8988T (cell line): Measurements from ENCODE around the gene ZNF888.
A peak's percentile ranks its signal among the peaks of the same experiment; 100 is the strongest.
"Not testable (repeated sequence)": the region's sequence is repeated elsewhere in the genome, so short reads cannot be mapped to it uniquely, and the experiment has no call there.

Experiments used
- DNase-seq: peaks from one replicate; pipeline ENCODE4 v3.0.0; 2011

ZNF888 gene

DNA sequence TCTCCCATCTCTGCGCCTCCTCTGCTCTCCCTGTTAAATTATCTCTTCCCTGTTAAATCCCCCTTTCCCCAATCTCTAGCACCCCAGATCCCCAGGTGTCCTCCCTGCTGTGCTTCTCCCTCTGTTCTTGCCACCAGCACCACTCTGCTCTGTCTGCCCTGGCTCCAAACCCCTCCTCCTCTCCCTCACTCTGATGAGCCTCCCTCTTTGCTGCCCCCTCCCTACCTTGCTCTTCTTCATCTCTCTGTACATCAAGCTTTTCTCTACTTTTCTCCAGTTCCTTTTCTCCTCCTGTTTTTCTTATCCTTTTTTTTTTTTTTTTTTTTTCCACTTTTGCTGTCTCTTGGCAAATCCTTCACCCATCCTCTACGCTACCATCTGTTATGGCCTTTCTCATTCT lies 18.3 kb upstream of the ZNF888 start:
- DNase-seq: not testable (repeated sequence)

DNA sequence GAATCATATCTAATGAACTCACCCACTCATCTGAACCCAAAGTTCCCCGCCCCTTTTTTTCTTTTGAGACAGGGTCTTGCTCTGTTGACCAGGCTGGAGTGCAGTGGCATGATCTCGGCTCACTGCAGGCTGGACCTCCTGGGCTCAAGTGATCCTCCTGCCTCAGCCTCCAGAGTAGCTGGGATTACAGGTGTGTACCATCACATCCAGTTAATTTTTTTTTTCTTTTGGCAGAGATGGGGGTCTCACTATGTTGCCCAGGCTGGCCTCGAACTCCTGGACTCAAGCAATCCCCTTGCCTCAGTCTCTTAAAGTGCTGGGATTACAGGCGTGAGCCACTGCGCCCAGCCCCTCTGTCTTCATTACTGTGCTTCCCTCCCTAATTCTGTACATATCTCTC lies 17.7 kb upstream of the ZNF888 start:
- DNase-seq: not testable (repeated sequence)

DNA sequence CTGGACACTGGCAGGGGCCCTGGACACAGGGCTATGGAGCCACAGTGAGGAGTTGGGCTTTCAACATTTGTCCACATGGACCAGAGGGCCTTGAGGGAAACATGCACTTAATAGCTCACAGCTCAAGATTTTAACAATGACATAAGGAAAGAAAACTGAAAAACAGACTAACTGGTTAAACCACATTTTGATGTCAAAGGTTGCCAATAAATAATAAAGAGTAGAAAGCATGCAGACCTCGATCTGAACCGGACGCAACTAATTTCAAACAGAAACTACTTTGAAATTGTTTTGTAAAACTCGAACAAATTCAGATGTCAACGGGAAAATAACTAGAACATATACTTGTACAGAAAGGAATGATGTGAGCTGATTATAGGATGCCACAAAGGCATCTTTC lies 15.5 kb upstream of the ZNF888 start:
- DNase-seq: no peak

DNA sequence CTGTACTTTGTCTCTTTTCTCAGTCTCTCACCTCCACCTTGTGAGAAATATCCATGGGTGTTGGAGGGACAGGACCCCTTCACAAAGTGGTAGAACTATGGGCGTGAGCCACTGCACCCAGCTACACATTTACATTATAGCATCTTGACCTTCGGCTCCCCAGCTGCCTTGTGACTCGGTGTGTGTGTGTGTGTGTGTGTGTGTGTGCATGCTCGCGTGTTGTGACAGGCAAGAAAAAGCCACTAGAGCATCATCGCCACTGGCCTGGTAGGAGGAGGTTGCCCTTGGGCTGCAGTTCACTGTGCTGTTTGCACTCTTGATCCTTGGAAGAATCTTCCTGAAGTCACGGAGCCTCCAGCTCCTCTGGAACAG lies 13.7 kb upstream of the ZNF888 start:
- DNase-seq: no peak

DNA sequence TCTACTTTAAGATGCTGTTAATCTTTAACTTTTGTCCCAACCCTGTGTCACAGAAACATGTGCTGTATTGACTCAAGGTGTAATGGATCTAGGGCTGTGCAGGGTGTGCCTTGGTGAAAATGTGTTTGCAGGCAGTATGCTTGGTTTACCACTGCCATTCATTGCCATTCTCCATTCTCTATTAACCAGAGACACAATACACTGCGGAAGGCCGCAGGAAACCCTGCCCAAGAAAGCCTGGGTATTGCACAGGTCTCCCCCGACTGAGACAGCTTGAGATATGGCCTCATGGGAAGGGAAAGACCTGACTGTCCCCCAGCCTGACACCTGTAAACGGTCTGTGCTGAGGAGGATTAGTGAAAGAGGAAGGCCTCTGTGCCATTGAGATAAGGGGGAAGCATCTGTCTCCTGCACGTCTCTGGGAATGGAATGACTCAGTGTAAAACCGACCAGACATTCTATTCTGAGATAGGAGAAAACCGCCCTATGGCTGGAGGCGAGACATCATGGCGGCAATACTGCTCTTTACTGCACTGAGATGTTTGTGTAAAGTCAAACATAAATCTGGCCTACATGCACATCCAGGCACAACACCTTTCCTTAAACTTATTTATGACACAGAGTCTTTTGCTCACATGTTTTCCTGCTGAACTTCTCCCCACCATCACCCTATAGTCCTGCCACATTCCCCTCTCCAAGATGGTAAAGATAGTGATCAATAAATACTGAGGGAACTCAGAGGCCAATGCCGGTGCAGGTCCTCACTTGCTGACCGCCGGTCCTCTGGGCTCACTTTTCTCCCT lies 13.1 kb upstream of the ZNF888 start:
- no peak for DNase-seq

DNA sequence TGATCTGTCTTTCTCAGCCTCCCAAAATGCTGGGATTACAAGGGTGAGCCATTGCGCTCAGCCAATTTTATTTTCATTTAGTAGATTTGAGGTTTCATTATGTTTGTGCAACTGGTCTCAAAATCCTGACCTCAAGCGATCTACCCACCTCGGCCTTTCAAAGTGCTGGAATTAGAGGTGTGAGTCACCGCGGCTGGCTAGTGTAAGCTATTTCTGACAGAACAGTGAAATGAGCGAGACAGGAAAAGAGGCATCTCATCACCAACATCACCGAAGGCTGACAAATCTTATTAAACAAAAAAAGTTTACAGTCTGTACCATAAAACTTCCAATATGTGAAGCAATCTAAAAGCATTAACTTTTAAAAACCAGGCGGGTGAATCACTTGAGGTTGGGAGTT lies 12.2 kb upstream of the ZNF888 start:
- no peak for DNase-seq

DNA sequence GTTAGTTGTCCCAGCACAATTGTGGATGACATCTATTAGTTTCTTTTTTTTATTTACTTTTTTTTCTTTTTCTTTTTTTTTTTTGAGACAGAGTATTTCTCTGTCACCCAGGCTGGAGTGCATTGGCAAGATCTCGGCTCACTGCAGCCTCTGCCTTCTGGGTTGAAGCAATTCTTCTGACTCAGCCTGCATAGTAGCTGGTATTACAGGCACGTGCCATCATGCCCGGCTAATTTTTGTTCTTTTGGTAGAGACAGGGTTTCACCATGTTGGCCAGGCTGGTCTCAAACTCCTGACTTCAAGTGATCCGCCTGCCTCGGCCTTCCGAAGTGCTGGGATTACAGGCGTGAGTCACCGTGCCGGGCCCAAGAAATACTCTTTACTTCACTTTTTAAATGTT lies 1.4 kb upstream of the ZNF888 start:
- DNase-seq: not testable (repeated sequence)

DNA sequence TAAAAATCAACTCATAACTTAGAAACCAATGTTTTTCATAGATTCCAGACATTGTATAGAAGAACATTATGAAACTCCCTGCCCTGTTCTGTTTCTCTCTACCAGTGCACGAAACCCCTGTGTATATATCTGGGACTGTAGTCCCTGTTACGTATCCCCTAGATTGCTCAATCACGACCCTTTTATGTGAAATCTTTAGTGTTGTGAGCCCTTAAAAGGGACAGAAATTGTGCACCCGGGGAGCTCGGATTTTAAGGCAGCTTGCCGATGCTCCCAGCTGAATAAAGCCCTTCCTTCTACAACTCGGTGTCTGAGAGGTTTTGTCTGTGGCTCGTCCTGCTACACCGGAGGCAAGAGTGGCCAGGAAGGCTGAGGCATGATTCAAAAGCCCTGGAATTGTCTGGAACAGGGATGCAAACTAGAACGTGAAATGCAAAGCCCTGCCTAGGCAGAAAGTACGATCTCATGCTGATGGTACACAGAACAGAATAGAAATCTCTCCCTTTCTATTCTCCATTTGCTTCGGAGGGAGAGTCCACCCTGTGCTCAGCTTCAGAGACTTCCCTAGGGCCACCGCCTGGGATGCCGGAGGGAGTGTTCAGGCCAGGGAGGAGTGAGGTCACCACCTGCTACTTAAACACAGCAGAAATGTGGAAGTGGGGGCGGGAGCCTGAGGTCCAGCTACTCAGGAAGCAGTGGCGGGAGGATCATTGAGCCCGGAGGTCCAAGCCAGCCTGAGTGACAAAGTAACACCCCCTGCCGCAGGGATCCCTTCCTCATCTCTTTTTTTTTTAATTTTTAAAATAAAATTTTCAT lies 758 bp upstream of the ZNF888 start:
- no peak for DNase-seq

DNA sequence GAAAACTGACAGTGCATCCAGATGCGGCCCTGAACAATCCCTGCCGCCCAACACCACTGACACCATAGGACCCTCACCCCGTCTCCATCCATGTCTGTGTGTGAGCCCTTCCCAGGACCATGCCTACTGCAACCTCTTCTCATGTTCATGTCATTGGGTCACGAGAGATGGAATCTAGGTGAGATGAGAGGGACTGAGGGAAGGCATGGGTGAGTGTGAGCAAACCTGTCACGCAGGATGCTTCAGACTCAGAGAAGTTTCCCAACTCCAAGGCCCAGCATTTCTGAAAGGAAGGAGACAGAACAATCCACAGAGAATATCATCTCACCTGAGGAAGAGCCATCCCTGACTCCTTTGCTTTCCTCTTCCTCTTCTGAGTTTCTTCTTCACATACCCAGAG lies 5.7 kb downstream of the ZNF888 start:
- no peak for DNase-seq

DNA sequence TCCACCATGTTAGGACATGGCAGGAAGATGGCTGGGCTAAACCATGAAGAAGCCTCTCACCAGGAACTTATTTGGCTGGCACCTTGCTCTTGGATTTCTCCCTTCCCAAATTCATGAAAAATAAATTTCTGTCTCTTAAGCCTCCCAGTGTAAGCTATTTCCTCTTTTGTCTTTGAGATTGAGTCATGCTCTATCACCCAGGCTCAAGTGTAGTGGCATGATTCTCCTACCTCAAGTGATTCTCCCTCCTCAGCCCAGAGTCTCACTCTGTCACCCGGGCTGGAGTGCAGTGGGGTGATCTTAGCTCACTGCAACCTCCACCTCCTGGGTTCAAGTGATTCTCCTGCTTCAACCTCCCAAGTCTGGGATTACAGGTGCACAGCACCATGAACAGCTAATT lies 12.6 kb downstream of the ZNF888 start:
- DNase-seq: no peak

DNA sequence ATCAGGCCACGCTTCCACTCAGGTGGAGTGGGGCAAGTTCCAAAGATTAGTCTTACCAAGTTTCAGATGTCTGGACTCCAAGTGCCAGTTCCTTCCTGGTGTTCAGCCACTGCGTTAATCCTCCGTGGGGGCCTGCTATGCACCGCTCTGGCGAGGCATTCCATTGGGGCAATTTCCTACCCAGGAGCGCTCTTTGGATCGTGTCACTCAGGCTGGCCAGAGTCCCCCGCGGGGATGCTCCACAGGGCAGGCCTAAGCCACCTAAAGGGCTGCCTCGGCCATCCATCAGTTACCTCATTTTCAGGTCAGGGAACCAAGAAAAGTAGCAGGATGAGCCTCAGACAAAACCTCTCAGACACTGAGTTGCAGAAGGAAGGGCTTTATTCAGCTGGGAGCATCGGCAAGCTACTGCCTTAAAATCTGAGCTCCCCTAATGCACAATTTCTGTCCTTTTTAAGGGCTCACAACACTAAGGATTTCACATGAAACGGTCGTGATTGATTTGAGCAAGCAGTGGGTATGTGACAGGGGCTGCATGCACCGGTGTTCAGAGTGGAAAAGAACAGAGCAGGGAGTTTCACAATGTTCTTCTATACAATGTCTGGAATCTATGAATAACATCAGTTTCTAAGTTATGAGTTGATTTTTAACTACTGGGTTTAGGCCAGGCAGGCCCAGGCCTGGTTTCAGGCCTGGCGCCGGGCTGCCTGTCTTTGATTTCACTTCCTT lies 19.0 kb downstream of the ZNF888 start:
- not testable (repeated sequence) for DNase-seq

DNA sequence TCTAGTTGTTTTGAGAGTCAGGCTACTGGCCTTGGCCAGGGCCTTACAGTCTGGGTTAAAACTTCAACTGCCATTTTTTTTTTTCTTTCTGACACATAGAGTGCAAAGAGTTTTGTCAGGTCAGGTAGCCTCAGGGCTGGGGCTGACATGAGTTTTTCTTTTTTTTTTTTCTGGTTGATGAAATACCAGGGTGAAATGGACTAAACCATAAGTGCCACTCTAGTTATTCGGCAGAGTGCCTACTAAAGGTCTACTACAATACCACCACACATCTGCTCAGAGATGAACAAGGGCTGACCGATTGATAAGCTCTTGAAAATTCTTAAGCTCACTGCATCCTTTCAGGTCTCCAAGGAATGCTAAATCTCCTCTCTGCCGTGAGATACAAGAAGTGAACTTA lies 21.4 kb downstream of the ZNF888 start:
- DNase-seq: no peak

DNA sequence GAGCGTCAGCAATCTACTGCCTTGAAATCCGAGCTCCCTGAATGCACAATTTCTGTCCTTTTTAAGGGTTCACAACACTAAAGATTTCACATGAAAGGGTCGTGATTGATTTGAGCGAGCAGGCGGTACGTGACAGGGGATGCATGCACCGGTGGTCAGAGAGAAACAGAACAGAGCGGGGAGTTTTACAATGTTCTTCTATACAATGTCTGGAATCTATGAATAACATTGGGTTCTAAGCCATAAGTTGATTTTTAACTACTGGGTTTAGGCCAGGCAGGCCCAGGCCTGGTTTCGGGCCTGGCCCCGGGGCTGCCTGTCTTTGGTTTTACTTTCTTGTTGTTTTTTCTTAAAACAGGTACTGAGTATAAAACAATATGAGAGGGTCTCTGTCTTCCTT lies 24.6 kb downstream of the ZNF888 start:
- not testable (repeated sequence) for DNase-seq

DNA sequence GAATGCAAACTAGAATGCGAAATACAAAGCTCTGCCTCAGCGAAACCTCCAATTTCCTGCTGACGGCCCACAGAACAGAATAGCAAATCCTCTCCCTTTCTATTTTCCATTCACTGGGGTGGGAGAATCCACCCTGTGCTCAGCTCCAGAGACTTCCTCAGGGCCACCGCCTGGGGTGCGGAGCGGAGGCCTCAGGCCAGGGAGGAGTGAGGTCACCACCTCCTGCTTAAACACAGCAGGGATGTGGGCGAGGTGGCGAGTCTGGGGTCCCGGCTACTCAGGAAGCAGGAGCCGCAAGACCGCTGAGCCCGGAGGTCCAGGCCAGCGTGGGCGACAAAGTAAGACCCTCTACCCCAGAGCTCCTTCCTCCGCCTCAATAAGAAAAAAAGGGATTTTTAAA lies 25.1 kb downstream of the ZNF888 start:
- DNase-seq: no peak

DNA sequence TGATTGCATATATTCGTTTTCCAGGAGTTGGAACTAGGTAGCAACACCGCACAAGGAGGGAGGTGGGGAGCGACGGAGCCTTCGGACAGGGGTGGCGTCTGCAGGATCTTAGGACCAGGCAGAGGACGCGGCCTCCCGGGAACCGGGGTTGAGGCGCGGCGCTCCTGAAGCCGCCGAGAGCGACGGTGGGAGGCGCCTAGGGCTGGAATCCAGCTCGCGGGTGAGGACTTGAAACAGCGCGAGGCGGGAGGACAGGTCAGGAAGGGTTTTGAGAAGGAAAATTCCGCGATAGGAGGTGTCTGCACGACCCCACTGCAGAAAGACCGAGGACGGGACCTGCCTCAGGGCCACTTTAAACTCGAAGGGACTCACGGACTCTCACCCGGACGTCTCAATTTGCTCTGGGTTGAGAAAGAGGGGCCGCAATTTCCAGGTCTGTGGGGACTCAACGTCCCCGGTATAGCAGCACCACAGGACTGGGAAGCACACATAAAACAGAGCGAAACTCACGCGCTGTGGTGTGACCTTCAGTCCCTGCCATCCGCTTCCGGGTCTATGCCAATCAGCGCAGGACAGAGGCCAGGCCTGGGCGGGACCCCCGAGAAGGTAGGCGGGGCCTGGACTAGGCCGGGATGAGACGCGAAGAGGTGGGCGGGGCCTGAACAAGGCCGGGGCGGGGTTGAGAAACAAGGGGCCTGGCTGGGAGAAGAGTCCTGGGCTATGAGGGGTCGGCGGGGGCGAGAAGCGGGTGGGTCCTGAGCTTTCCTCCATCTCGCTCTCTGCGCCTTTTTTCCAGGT lies 25.9 kb downstream of the ZNF888 start, which contains the start of gene ZNF320:
Gene ZNF320 (minus strand): TSS at position 498 of the 798 bp plus-strand sequence. CDS start 7,380 bp downstream, outside the sequence.
- peak; percentile 65 for DNase-seq

DNA sequence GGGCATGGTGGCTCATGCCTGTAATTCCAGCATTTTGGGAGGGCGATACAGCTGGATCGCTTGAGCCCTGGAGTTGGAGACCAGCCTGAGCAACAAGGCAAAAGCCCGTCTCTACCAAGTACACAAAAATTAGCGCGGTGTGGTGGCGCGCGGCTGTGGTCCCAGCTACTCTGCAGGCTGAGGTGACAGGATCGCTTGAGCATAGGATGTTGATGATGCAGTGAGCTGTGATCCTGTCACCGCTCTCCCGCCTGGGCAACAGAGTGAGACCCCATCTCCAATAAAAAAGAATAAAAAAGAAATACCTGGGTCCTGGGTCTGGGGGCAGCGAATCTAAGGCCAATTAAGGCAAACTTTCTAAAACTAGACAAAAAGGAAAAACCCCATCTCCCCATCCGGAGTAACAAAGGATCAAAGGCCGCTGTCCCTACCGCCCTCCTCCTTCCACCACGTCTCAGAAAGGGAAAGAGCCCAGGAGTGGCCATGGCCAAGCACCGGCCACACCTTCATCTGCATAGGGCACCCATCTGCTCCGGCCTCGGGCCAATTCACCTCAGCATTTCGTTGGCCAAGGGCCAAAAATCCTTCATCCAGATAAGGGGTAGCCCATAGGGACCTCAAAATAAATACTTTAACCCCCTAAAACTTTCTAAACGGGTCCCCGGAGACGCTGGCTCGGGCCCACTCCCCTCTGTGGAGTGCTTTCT lies 26.6 kb downstream of the ZNF888 start:
- DNase-seq: peak; percentile 10

DNA sequence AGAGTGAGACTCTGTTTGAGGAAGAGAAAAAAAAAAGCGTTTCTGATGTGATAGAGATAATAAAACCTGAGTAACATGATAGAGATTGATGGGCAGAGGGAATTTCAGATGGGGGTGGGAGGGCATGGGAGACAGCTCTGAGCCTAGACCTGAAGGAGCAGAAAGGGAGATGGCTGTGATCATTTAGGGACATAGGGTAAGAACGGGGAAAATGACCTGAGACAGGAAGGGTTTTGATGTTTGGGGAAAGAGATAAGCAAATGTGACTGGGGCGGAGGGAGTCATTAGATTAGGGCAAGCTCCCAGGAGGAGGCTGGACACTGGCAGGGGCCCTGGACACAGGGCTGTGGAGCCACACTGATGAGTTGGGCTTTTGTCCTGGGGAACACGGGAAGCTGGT lies 31.9 kb downstream of the ZNF888 start:
- DNase-seq: no peak

DNA sequence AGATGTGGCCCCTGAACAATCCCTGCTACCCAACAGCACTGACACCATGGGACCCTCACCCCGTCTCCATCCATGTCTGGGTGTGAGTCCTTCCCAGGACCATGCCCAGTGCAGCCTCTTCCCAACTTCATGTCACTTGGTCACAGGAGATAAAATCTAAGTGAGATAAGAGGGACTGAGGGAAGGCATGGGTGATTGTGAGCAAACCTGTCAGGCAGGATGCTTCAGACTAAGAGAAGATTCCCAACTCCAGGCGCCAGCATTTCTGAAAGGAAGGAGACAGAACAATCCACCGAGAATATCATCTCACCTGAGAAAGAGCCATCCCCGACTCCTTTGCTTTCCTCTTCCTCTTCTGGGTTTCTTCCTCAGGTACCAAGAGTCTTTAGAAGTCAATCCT lies 33.3 kb downstream of the ZNF888 start:
- no peak for DNase-seq

DNA sequence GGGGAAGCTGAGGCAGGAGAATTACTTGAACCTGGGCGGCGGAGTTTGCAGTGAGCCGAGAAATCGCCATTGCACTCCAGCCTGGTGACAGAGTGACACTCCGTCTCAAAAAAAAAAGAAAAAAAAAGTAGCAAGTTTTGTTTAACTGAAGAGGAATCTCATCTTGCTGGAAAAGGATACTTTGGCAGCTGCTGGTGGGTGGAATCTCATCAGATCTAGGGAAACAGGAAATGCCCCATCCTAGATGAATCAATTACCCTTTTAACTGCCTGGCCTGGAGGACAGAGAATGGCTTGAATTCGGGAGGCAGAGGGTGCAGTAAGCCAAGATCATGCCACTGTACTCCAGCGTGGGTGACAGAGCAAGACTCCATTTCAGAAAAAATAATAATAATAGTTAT lies 34.2 kb downstream of the ZNF888 start:
- DNase-seq: no peak

DNA sequence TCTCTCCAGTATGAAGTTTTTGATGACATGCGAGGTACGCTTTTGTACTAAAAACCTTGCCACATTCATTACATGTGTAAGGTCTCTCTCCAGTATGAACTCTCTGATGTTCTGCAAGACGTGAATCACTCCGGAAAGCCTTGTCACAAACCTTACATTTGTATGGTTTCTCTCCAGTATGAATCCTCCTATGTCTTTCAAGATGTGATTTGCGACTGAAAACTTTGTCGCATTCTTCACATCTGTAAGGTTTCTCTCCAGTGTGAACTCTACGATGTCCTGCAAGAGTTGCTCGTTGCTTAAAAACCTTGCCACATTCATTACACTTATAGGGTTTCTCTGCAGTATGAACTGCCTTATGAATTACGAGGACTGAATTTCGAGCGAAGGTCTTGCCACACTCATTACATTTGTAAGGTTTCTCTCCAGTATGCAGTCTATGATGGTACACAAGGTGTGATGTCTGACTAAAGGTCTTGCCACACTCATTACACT lies 42.3 kb downstream of the ZNF888 start:
- no peak for DNase-seq

DNA sequence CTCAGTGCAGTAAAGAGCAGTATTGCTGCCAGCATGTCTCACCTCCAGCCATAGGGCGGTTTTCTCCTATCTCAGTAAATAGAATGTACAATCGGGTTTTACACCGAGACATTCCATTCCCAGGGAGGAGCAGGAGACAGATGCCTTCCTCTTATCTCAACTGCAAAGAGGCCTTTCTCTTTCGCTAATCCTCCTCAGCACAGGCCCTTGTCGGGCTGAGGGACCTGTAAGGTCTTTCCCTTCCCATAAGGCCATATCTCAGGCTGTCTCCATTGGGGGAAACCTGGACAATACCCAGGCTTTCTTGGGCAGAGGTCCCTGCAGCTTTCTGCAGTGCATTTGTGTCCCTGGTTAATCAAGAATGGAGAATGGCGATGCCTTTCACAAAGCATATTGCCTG lies 50.2 kb downstream of the ZNF888 start:
- not testable (repeated sequence) for DNase-seq

DNA sequence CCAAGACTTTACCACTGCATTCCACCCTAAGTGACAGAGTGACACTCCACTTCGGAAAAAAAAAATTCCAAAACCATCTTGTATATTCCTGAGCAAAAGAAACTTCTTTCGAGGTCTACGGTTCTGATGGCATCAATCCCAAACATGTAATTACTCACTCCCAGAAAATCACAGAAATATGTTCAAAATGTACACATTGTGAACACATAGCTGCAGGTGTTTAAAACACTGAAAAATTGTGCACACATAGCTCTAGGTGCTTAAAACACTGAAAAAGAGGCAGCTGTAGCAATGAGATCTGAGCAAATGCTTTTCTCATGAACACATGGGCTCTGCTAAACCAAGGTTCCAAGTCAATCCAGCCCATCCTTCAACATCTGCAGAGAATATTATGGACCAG lies 51.8 kb downstream of the ZNF888 start:
- no peak for DNase-seq
